HCEC 1CT (cell line): ENCODE results near the gene GABARAPL2.

ENCODE experiments used
- DNase-seq: peaks from one replicate; pipeline ENCODE4 v3.0.0-alpha.2; 2017

Gene GABARAPL2

GRCh38 chr16:75593308-75593707 lies 27.1 kb downstream of the GABARAPL2 start:
- no peak for DNase-seq

GRCh38 chr16:75593825-75594820 lies 27.9 kb downstream of the GABARAPL2 start:
- DNase-seq: peak; percentile 51

GRCh38 chr16:75599452-75600277 lies 33.5 kb downstream of the GABARAPL2 start:
- no peak for DNase-seq

- DNase-seq: no peak
These were observed 37.1 kb downstream of the GABARAPL2 start for GRCh38 chr16:75603241-75603640.

- no peak for DNase-seq
These were observed 40.3 kb downstream of the GABARAPL2 start for GRCh38 chr16:75606507-75606906.

- DNase-seq: peak; percentile 61
These were observed 48.1 kb downstream of the GABARAPL2 start for GRCh38 chr16:75614066-75614897.

GRCh38 chr16:75615619-75616018 lies 49.4 kb downstream of the GABARAPL2 start:
- DNase-seq: no peak

GRCh38 chr16:75616521-75617010 lies 50.4 kb downstream of the GABARAPL2 start:
- no peak for DNase-seq

- DNase-seq: no peak
These were observed 50.9 kb downstream of the GABARAPL2 start for GRCh38 chr16:75617121-75617520.

GRCh38 chr16:75618780-75619179 lies 52.6 kb downstream of the GABARAPL2 start:
- DNase-seq: no peak

GRCh38 chr16:75620326-75621169 lies 54.4 kb downstream of the GABARAPL2 start:
- DNase-seq: no peak

- peak; percentile 34 for DNase-seq
These were observed 54.9 kb downstream of the GABARAPL2 start for GRCh38 chr16:75621170-75621477.

- peak; percentile 98 for DNase-seq
These were observed 56.8 kb downstream of the GABARAPL2 start, which contains the start of gene ADAT1 for GRCh38 chr16:75622761-75623605. Gene ADAT1, minus strand, starts transcription at chr16:75623281. Its CDS starts 2,482 bp downstream, at chr16:75620799.

GRCh38 chr16:75624921-75625334 lies 58.7 kb downstream of the GABARAPL2 start:
- peak; percentile 18 for DNase-seq

- no peak for DNase-seq
These were observed 60.6 kb downstream of the GABARAPL2 start for GRCh38 chr16:75626806-75627205.
